Omental fat pad (tissue), 4 donors: ENCODE data around the gene OLFML2A. TPM values are rescaled to one million over a fixed set of nuclear protein-coding genes. Genes with fewer than 3 reads are reported as not detected.

Experiments used
- ATAC-seq: fragments of 150-250 bp; one replicate; pipeline ENCODE4 v1.9.1; 2016; ENCODE audit warnings: mild to moderate bottlenecking, moderate library complexity; ENCODE audit not compliant: low FRiP score
- DNase-seq: peaks from one replicate; pipeline ENCODE4 v3.0.0-alpha.2; 2019; ENCODE audit warnings: low spot score
- CTCF ChIP-seq, 3 donors: fragments of 450-650 bp; IDR thresholded peaks; one replicate each; pipeline ENCODE4 v1.5.1; 2016 to 2017; ENCODE audit warnings: antibody characterized with exemption in 3 of 3, mild to moderate bottlenecking in 3 of 3, moderate library complexity in 2 of 3
- total RNA-seq, 4 donors: library from RNA; depleted of rRNA; stranded (reverse); fragments of >200 nt; gene quantifications; one replicate each; pipeline ENCODE4 v1.1.0, GENCODE V29; 2016

The OLFML2A gene
- total RNA-seq, 4 donors from 2014 or later, result 6.0 to 62.6 (median 10.8) TPM

- no peak for TF ChIP-seq CTCF (IDR thresholded peaks at IDR 0.05)
Observed at GRCh38 chr9:124799274-124800006, 22.5 kb downstream of the OLFML2A start.

GRCh38 chr9:124800306-124801259, 23.6 kb downstream of the OLFML2A start:
- DNase-seq (no peak), ATAC-seq (no peak)
- no peak for TF ChIP-seq CTCF (IDR thresholded peaks at IDR 0.05)

More at GRCh38 chr9:124799274-124800006, 22.5 kb downstream of the OLFML2A start:
- ATAC-seq, result no peak
- DNase-seq, result no peak

- DNase-seq (no peak), ATAC-seq (no peak)
- TF ChIP-seq CTCF (IDR thresholded peaks at IDR 0.05), result no peak
Observed at GRCh38 chr9:124801356-124801755, 24.4 kb downstream of the OLFML2A start.

GRCh38 chr9:124802426-124802825, 25.5 kb downstream of the OLFML2A start:
- TF ChIP-seq CTCF (IDR thresholded peaks at IDR 0.05), result no peak
- ATAC-seq (no peak), DNase-seq (no peak)

GRCh38 chr9:124803911-124804310, 27.0 kb downstream of the OLFML2A start:
- TF ChIP-seq CTCF (IDR thresholded peaks at IDR 0.05), result no peak
- no peak for ATAC-seq
- DNase-seq, result no peak

GRCh38 chr9:124805186-124805585, 28.3 kb downstream of the OLFML2A start:
- DNase-seq (no peak), ATAC-seq (no peak)
- TF ChIP-seq CTCF (IDR thresholded peaks at IDR 0.05), result no peak
